HCT116 (cell line): ENCODE measurements around the gene ARL4A. TPM values are rescaled to one million over a fixed set of nuclear protein-coding genes. Genes with fewer than 3 reads are reported as not detected.
A peak's percentile ranks its signal among the peaks of the same experiment; 100 is the strongest.

Experiments used
- ATAC-seq: fragments of 200-7000 bp; cut with Tn5 transposase; 2 replicates; pipeline ENCODE4 v1.9.1; 2020; ENCODE audit warnings: mild to moderate bottlenecking, moderate library complexity
- BruUV-seq: library from RNA; stranded (reverse); fragments of 400-500 nt; replicated peaks from 2 replicates; lab custom pipeline; 2021; lab: Mats Ljungman, UMichigan
- CTCF ChIA-PET: fragments of 300-600 bp; sonication (Branson Sonifier 250); formaldehyde crosslinking; loops from one replicate; lab custom pipeline; 2021; ENCODE audit warnings: antibody characterized with exemption; lab: Charles Lee
- POLR2A ChIA-PET: fragments of 300-600, 350-600 bp; sonication (Branson Sonifier 250); formaldehyde crosslinking; loops from one replicate; lab custom pipeline; 2021; ENCODE audit warnings: antibody characterized with exemption; lab: Charles Lee
- RAD21 ChIA-PET, 2 experiments: fragments of 300-600 bp; sonication (Branson Sonifier 250); formaldehyde crosslinking; loops; one replicate each; lab custom pipeline; 2023; ENCODE audit warnings: low total read pairs in 2 of 2; ENCODE audit not compliant: uncharacterized antibody in 2 of 2, unreplicated experiment in 2 of 2, low non-redundant PET in 1 of 2; lab: Charles Lee
- DNase-seq: peaks from one replicate; pipeline ENCODE4 v3.0.0-alpha.2; 2010; ENCODE audit warnings: low read depth, low spot score
- H2AFZ ChIP-seq: fragments of 200-600 bp; shearing (Covaris generic), sonication (generic); 2 replicates; pipeline ENCODE4 v1.6.1; 2017; ENCODE audit warnings: low read depth, mixed run types, mixed read lengths, antibody characterized with exemption, low read length; ENCODE audit not compliant: poor library complexity, severe bottlenecking
- H3K27ac ChIP-seq: 2 replicates; pipeline ENCODE4 v1.5.1; 2012; ENCODE audit warnings: low read depth, low read length
- H3K27me3 ChIP-seq: fragments of 200-600 bp; sonication (generic); 2 replicates; pipeline ENCODE4 v1.6.1; 2016; ENCODE audit warnings: mixed run types, low read length, mixed read lengths; ENCODE audit not compliant: insufficient read depth
- H3K36me3 ChIP-seq, 2 experiments: fragments of 200-500 bp in 1 of 2; fragments of 200-600 bp in 1 of 2; sonication (Bioruptor generic) in 1 of 2; sonication (generic) in 1 of 2; 2 replicates each; pipeline versions ENCODE4 v1.5.1 to v1.6.1; 2014 to 2016; ENCODE audit warnings: low read length in 2 of 2, inconsistent platforms in 1 of 2, mixed read lengths in 1 of 2, mixed run types in 1 of 2; ENCODE audit not compliant: insufficient read depth in 2 of 2, control insufficient read depth in 1 of 2
- H3K4me1 ChIP-seq, 2 experiments: fragments of 200-600 bp in 1 of 2; sonication (generic) in 1 of 2; 2 replicates each; pipeline versions ENCODE4 v1.5.1 to v1.6.1; 2012 to 2017; ENCODE audit warnings: low read length in 2 of 2, inconsistent platforms in 1 of 2, mild to moderate bottlenecking in 1 of 2, mixed read lengths in 1 of 2, mixed run types in 1 of 2, moderate library complexity in 1 of 2; ENCODE audit not compliant: insufficient read depth in 2 of 2, control insufficient read depth in 1 of 2
- H3K4me2 ChIP-seq: fragments of 200-600 bp; sonication (generic); 2 replicates; pipeline ENCODE4 v1.6.1; 2017; ENCODE audit warnings: mixed run types, low read length, mixed read lengths
- H3K4me3 ChIP-seq, 2 experiments: fragments of 200-600 bp in 1 of 2; sonication (generic) in 1 of 2; replicated peaks in 1 of 2; 2 replicates each; pipeline ENCODE4 v1.5.1; 2011 to 2016; ENCODE audit warnings: low read length in 2 of 2, control low read depth in 1 of 2, low read depth in 1 of 2, mild to moderate bottlenecking in 1 of 2, mixed read lengths in 1 of 2, mixed run types in 1 of 2
- H3K79me2 ChIP-seq: fragments of 200-600 bp; sonication (generic); 2 replicates; pipeline ENCODE4 v1.6.1; 2017; ENCODE audit warnings: mild to moderate bottlenecking, mixed run types, low read length, moderate library complexity, mixed read lengths; ENCODE audit not compliant: insufficient read depth
- H3K9ac ChIP-seq: fragments of 200-600 bp; sonication (generic); 2 replicates; pipeline ENCODE4 v1.6.1; 2016; ENCODE audit warnings: low read length, mixed read lengths
- H3K9me2 ChIP-seq: fragments of 200-600 bp; sonication (generic), shearing (Covaris generic); 2 replicates; pipeline ENCODE4 v1.6.1; 2017; ENCODE audit warnings: mixed run types, mild to moderate bottlenecking, moderate library complexity; ENCODE audit not compliant: insufficient read depth
- H3K9me3 ChIP-seq, 2 experiments: fragments of 200-500 bp in 1 of 2; fragments of 200-600 bp in 1 of 2; sonication (Bioruptor generic) in 1 of 2; sonication (generic) in 1 of 2; 2 replicates each; pipeline ENCODE4 v1.6.1; 2014 to 2017; ENCODE audit warnings: low read length in 2 of 2, mixed read lengths in 2 of 2, inconsistent platforms in 1 of 2, low read depth in 1 of 2, mild to moderate bottlenecking in 1 of 2, mixed run types in 1 of 2, moderate library complexity in 1 of 2; ENCODE audit not compliant: control insufficient read depth in 1 of 2, insufficient read depth in 1 of 2
- H4K20me1 ChIP-seq: fragments of 200-600 bp; sonication (generic), shearing (Covaris generic); 2 replicates; pipeline ENCODE4 v1.6.1; 2017; ENCODE audit warnings: mixed run types, mild to moderate bottlenecking, moderate library complexity; ENCODE audit not compliant: insufficient read depth
- ATF3 ChIP-seq: IDR thresholded peaks from 2 replicates; pipeline ENCODE4 v1.6.1; 2012
- CBX3 ChIP-seq: IDR thresholded peaks from 2 replicates; pipeline ENCODE4 v1.6.1; 2012; ENCODE audit warnings: low read depth
- CEBPB ChIP-seq: IDR thresholded peaks from 2 replicates; pipeline ENCODE4 v1.6.1; 2012; ENCODE audit warnings: low read depth
- CTCF ChIP-seq, 3 experiments: fragments of 200-600 bp in 1 of 3; sonication (generic) in 1 of 3; IDR thresholded peaks in 2 of 3; conservative IDR thresholded peaks in 1 of 3; 2 replicates each; pipeline ENCODE4 v1.5.1; 2012 to 2017; ENCODE audit warnings: low read depth in 2 of 3, low read length in 2 of 3, antibody characterized with exemption in 1 of 3, borderline replicate concordance in 1 of 3, control low read depth in 1 of 3, mild to moderate bottlenecking in 1 of 3, mixed read lengths in 1 of 3, mixed run types in 1 of 3, moderate library complexity in 1 of 3; ENCODE audit not compliant: insufficient read depth in 1 of 3
- EGR1 ChIP-seq: IDR thresholded peaks from 2 replicates; pipeline ENCODE4 v1.6.1; 2012; ENCODE audit warnings: low read depth
- EZH2 ChIP-seq: fragments of 200-600 bp; sonication (generic); IDR thresholded peaks from 2 replicates; pipeline ENCODE4 v1.6.1; 2017; ENCODE audit warnings: antibody characterized with exemption, mixed run types
- FOSL1 ChIP-seq: IDR thresholded peaks from 2 replicates; pipeline ENCODE4 v1.6.1; 2012; ENCODE audit warnings: low read depth
- JUND ChIP-seq: IDR thresholded peaks from 2 replicates; pipeline ENCODE4 v1.6.1; 2012
- POLR2A ChIP-seq: IDR thresholded peaks from 2 replicates; pipeline ENCODE4 v1.7.0; 2011; ENCODE audit warnings: borderline replicate concordance; ENCODE audit not compliant: insufficient read depth, insufficient read length; ENCODE audit errors: extremely low read depth
- POLR2AphosphoS5 ChIP-seq: IDR thresholded peaks from 2 replicates; pipeline ENCODE4 v1.6.1; 2011; ENCODE audit warnings: mild to moderate bottlenecking, low read depth, low read length, moderate library complexity
- RAD21 ChIP-seq: IDR thresholded peaks from 2 replicates; pipeline ENCODE4 v1.6.1; 2012; ENCODE audit warnings: low read depth, mild to moderate bottlenecking
- TCF7L2 ChIP-seq: IDR thresholded peaks from 2 replicates; pipeline ENCODE4 v1.7.0; 2011; ENCODE audit warnings: borderline replicate concordance, inconsistent platforms; ENCODE audit not compliant: insufficient read depth, insufficient read length; ENCODE audit errors: extremely low read depth
- ZNF274 ChIP-seq: fragments of 200-500 bp; sonication (Bioruptor generic); IDR thresholded peaks from 2 replicates; pipeline ENCODE4 v1.6.1; 2014; ENCODE audit warnings: mild to moderate bottlenecking, low read depth, low read length, inconsistent platforms
- intact Hi-C: fragments of 100-400 bp; cut with micrococcal nuclease; formaldehyde crosslinking; loops from 2 replicates; pipeline ENCODE4 v1.10.0; 2022
- total RNA-seq: library from RNA; stranded (reverse); gene quantifications from one replicate; pipeline ENCODE4 v1.2.1, GENCODE V29; 2021; ENCODE audit not compliant: unreplicated experiment
- TF ChIP-seq, protein P1 (sequence below): IDR thresholded peaks from 2 replicates; pipeline ENCODE4 v1.6.1; 2011; ENCODE audit warnings: mild to moderate bottlenecking, low read length, moderate library complexity; ENCODE audit not compliant: insufficient replicate concordance; ENCODE audit errors: extremely low read depth

Gene ARL4A
- total RNA-seq, 1 experiment from 2014 or later = 44.6 TPM

DNA sequence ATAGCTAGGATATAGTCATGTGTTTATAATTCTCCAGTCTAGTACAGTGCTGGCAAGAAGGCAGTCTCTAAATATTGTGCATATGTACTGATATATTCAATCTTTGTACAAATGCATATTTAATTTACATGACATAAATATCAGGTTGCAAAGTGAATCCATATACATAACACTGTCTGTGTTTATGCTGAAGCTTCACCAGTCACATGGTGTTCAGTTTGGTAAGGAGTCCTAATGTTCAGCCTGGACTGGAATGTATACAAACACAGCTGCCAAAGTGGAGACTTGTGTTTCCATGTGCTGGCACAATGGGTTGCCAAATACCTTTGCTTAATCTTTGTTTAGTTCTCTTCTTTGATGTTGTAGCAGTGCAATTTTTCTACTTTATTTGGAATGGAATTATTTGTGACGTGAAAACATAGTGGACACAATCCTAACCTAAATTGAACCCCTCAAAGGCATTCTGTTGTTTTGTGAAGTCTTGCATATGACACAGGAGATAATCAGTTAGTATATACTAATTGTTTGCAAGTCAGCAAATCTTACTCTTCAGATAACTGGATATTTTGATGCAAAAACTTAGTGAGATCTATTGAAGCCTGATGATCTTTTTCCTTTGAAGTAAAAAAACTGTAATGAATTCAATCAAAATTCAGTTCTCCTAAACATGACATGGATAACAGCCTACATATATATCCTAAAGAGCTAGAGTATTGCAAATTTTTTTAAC, 17.3 kb upstream of the ARL4A start:
- no peaks in the 10 kb centered on the region for H4K20me1 ChIP-seq
- H3K79me2 ChIP-seq = no peaks in the 10 kb centered on the region
- no peaks in the 10 kb centered on the region for H3K36me3 ChIP-seq
- no peak overlapping the region for H3K27ac ChIP-seq
- H3K9ac ChIP-seq = no peak overlapping the region
- RAD21 ChIA-PET = no interaction called here
- H3K27me3 ChIP-seq = no peaks in the 10 kb centered on the region
- no TSS peak for BruUV-seq
- H2AFZ ChIP-seq = peak overlapping the region; percentile 31
- no peak overlapping the region for H3K4me2 ChIP-seq
- no peak for ATAC-seq
- CTCF ChIA-PET = no interaction called here
- no peak for TF ChIP-seq FOSL1
- no peak overlapping the region for H3K4me3 ChIP-seq
- H3K4me1 ChIP-seq = peaks cover 0 to 5% of the 10 kb centered on the region in 2 experiments; a peak in 1 of 4 replicates
- H3K9me2 ChIP-seq = no peaks in the 10 kb centered on the region
- POLR2A ChIA-PET = no interaction called here
- no peak for DNase-seq
- no peaks in the 10 kb centered on the region for H3K9me3 ChIP-seq
- intact Hi-C loops = no loop called here

GRCh38 chr7:12670743-12671520, 16.5 kb upstream of the ARL4A start:
- H3K4me2 ChIP-seq = no peak overlapping the region
- H3K27ac ChIP-seq = no peak overlapping the region
- ATAC-seq = no peak
- no peak for DNase-seq
- no peaks in the 10 kb centered on the region for H3K27me3 ChIP-seq
- peak overlapping the region; percentile 31 for H2AFZ ChIP-seq
- ChIA-PET POLR2A (no interaction called here), RAD21 (interaction anchor here in 1 of 2 experiments (0.7 kb wide), 1 partner anchor 181 kb away, joined by 3 read pairs; no protein-coding TSS in a partner anchor), CTCF (no interaction called here)
- H3K9me2 ChIP-seq = no peaks in the 10 kb centered on the region
- no peak overlapping the region for H3K9ac ChIP-seq
- no peak overlapping the region for H3K4me3 ChIP-seq
- no TSS peak for BruUV-seq
- no peaks in the 10 kb centered on the region for H3K79me2 ChIP-seq
- H3K36me3 ChIP-seq = no peaks in the 10 kb centered on the region
- intact Hi-C loops = no loop called here
- H3K9me3 ChIP-seq = no peaks in the 10 kb centered on the region
- H4K20me1 ChIP-seq = no peaks in the 10 kb centered on the region
- H3K4me1 ChIP-seq = peaks cover 0 to 5% of the 10 kb centered on the region in 2 experiments; a peak in 1 of 4 replicates
- no peak for TF ChIP-seq POLR2AphosphoS5
- TF ChIP-seq CBX3 = no peak
- no peak for TF ChIP-seq EZH2
- TF ChIP-seq FOSL1 = no peak
- no peak for TF ChIP-seq ZNF274
- TF ChIP-seq ATF3 = no peak
- no peak for TF ChIP-seq CTCF (IDR thresholded peaks at IDR 0.05 in 2 of 3, conservative IDR thresholded peaks at IDR 0.05 in 1 of 3; ENCODE audit: borderline replicate concordance in 1 of 3, insufficient read depth in 1 of 3, low read depth in 2 of 3, low read length in 2 of 3)
- TF ChIP-seq RAD21 = no peak
- no peak for TF ChIP-seq TCF7L2
- TF ChIP-seq CEBPB = no peak
- no peak for TF ChIP-seq POLR2A
- TF ChIP-seq, protein P1, sequence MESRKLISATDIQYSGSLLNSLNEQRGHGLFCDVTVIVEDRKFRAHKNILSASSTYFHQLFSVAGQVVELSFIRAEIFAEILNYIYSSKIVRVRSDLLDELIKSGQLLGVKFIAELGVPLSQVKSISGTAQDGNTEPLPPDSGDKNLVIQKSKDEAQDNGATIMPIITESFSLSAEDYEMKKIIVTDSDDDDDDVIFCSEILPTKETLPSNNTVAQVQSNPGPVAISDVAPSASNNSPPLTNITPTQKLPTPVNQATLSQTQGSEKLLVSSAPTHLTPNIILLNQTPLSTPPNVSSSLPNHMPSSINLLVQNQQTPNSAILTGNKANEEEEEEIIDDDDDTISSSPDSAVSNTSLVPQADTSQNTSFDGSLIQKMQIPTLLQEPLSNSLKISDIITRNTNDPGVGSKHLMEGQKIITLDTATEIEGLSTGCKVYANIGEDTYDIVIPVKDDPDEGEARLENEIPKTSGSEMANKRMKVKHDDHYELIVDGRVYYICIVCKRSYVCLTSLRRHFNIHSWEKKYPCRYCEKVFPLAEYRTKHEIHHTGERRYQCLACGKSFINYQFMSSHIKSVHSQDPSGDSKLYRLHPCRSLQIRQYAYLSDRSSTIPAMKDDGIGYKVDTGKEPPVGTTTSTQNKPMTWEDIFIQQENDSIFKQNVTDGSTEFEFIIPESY = no peak
- TF ChIP-seq JUND = no peak
- TF ChIP-seq EGR1 = no peak
